ENCODE data around the gene SP5.

The SP5 gene

DNA sequence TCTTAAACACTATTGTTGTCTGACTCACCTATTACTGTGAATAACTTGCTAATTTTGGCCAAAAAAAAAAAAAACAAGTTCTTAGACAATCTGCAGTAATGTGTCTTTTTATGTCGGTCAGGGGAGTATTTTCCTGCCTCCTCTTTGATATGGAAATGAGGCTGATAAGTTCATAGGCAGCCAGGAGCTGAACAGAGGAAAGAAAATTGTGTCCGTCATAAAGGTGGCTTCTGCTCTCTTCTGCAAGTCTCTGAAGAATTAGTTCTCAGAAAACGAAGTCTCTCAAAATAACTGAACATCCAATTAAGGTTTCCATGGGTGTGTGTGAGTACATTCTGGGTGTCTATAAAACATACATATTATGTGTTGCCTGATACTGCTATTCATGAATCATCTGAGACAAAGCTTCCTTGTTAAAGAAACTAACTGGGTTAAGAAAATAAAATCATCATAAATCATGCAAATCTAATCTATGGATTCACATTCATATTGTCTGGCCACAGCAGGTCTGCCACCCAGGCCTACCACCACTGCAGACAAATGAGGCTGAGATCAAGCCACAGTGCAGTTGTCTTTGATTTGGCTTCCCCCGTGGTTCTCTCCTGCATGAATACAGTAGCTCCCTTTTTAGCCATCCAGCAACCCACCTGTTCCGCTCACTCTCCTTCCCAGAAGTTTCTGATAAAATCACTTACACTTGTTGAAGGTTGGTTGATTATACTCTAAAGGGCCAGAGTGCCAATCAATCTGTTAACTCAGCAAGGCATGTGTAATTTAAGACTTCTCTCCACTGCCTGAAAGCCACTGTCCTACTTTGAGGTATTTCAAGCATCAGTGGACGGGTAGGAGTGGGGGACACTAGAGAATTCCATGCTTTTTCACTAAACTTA, 19.4 kb upstream of the SP5 start:
- H4K20me1 ChIP-seq (ENCODE audit: control insufficient read depth, insufficient read depth, low read depth, low read length) = no peaks in the 10 kb centered on the region
- no peaks in the 10 kb centered on the region for H3K9me2 ChIP-seq (replicated peaks; ENCODE audit: control insufficient read depth, low read length)
- no peaks in the 10 kb centered on the region for H3K9me3 ChIP-seq (ENCODE audit: control insufficient read depth, insufficient read depth, low read length)
- no peak overlapping the region for H3K4me3 ChIP-seq (ENCODE audit: low read length)
- H3K27me3 ChIP-seq (ENCODE audit: control insufficient read depth, low read length) = no peaks in the 10 kb centered on the region
- H3F3A ChIP-seq (ENCODE audit: control insufficient read depth, insufficient read depth) = no peaks in the 10 kb centered on the region
- H3K36me3 ChIP-seq (ENCODE audit: control insufficient read depth, low read length) = no peaks in the 10 kb centered on the region
- no peaks in the 10 kb centered on the region for H3K4me1 ChIP-seq (ENCODE audit: control insufficient read depth, low read length)
- no peak overlapping the region for H3K27ac ChIP-seq (ENCODE audit: low read depth, low read length)
- TF ChIP-seq CTCF (IDR thresholded peaks at IDR 0.05; ENCODE audit: low read depth, low read length, poor library complexity, severe bottlenecking) = no peak
- TF ChIP-seq EZH2phosphoT487 (IDR thresholded peaks at IDR 0.05; ENCODE audit: borderline replicate concordance, low read length) = no peak
- H3K79me2 ChIP-seq (ENCODE audit: control insufficient read depth, low read length) = no peaks in the 10 kb centered on the region
- no peak overlapping the region for H3K4me2 ChIP-seq (ENCODE audit: low read length)

- Histone ChIP-seq H3K36me3 (ENCODE audit: control insufficient read depth, low read length) (no peaks in the 10 kb centered on the region), H3K27ac (ENCODE audit: low read depth, low read length) (no peak overlapping the region), H3K4me1 (ENCODE audit: control insufficient read depth, low read length) (no peaks in the 10 kb centered on the region), H3K4me3 (ENCODE audit: low read length) (no peak overlapping the region), H3K9me2 (replicated peaks; ENCODE audit: control insufficient read depth, low read length) (no peaks in the 10 kb centered on the region), H3F3A (ENCODE audit: control insufficient read depth, insufficient read depth) (no peaks in the 10 kb centered on the region), H3K4me2 (ENCODE audit: low read length) (no peak overlapping the region), H3K27me3 (ENCODE audit: control insufficient read depth, low read length) (no peaks in the 10 kb centered on the region), H3K9me3 (ENCODE audit: control insufficient read depth, insufficient read depth, low read length) (no peaks in the 10 kb centered on the region), H3K79me2 (ENCODE audit: control insufficient read depth, low read length) (no peaks in the 10 kb centered on the region), H4K20me1 (ENCODE audit: control insufficient read depth, insufficient read depth, low read depth, low read length) (no peaks in the 10 kb centered on the region)
- TF ChIP-seq EZH2phosphoT487 (IDR thresholded peaks at IDR 0.05; ENCODE audit: borderline replicate concordance, low read length) (no peak), CTCF (IDR thresholded peaks at IDR 0.05; ENCODE audit: low read depth, low read length, poor library complexity, severe bottlenecking) (no peak)
Observed at GRCh38 chr2:170696948-170697347, 18.2 kb upstream of the SP5 start.

DNA sequence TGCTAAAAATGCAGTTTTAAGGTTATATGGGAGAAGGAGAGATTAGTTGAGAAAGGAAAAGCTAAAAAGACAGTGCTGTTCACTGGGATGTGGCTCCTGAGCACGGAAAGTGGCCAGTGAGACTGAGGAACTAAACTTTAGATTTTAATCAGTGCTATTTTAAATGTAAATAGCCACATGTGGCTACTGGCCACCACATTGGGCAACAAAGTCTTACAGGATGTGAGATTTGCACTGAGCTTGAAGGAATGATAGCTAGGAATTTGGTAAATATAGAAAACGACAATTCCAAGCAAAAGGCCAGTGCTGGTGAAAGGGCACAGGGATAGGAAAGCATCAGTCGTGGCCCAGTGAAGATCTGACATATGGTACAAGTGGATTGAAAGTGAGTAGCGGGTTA, 14.1 kb upstream of the SP5 start:
- TF ChIP-seq CTCF (IDR thresholded peaks at IDR 0.05; ENCODE audit: low read depth, low read length, poor library complexity, severe bottlenecking) (no peak), EZH2phosphoT487 (IDR thresholded peaks at IDR 0.05; ENCODE audit: borderline replicate concordance, low read length) (no peak)
- no peak overlapping the region for H3K4me3 ChIP-seq (ENCODE audit: low read length)
- no peaks in the 10 kb centered on the region for H3K79me2 ChIP-seq (ENCODE audit: control insufficient read depth, low read length)
- no peaks in the 10 kb centered on the region for H3K4me1 ChIP-seq (ENCODE audit: control insufficient read depth, low read length)
- no peaks in the 10 kb centered on the region for H3K36me3 ChIP-seq (ENCODE audit: control insufficient read depth, low read length)
- no peaks in the 10 kb centered on the region for H3F3A ChIP-seq (ENCODE audit: control insufficient read depth, insufficient read depth)
- no peaks in the 10 kb centered on the region for H4K20me1 ChIP-seq (ENCODE audit: control insufficient read depth, insufficient read depth, low read depth, low read length)
- no peak overlapping the region for H3K27ac ChIP-seq (ENCODE audit: low read depth, low read length)
- H3K27me3 ChIP-seq (ENCODE audit: control insufficient read depth, low read length) = no peaks in the 10 kb centered on the region
- H3K4me2 ChIP-seq (ENCODE audit: low read length) = no peak overlapping the region
- H3K9me3 ChIP-seq (ENCODE audit: control insufficient read depth, insufficient read depth, low read length) = no peaks in the 10 kb centered on the region
- no peaks in the 10 kb centered on the region for H3K9me2 ChIP-seq (replicated peaks; ENCODE audit: control insufficient read depth, low read length)

Measured in DOHH2 (cell line).